GM18858 (cell line): ENCODE results near the gene FAM20B.

Experiments
- ATAC-seq: cut with Tn5 transposase; IDR thresholded peaks from one replicate; pipeline ENCODE4 v1.9.1; 2021; ENCODE audit not compliant: unreplicated experiment

Gene FAM20B

GRCh38 chr1:179090923-179091322, 65.2 kb downstream of the FAM20B start:
- ATAC-seq: no peak

GRCh38 chr1:179091691-179092165, 66.0 kb downstream of the FAM20B start:
- ATAC-seq: no peak

GRCh38 chr1:179092896-179093461, 67.3 kb downstream of the FAM20B start:
- no peak for ATAC-seq

GRCh38 chr1:179094818-179095217, 69.1 kb downstream of the FAM20B start:
- no peak for ATAC-seq

GRCh38 chr1:179095377-179095776, 69.7 kb downstream of the FAM20B start:
- ATAC-seq: no peak

- no peak for ATAC-seq
Measured at GRCh38 chr1:179095924-179096323, 70.2 kb downstream of the FAM20B start.

GRCh38 chr1:179099891-179100290, 74.2 kb downstream of the FAM20B start:
- ATAC-seq: no peak

GRCh38 chr1:179101566-179101965, 75.9 kb downstream of the FAM20B start:
- no peak for ATAC-seq

- ATAC-seq: no peak
Measured at GRCh38 chr1:179103999-179104398, 78.3 kb downstream of the FAM20B start.

GRCh38 chr1:179104611-179105250, 79.0 kb downstream of the FAM20B start:
- ATAC-seq: no peak

- no peak for ATAC-seq
Measured at GRCh38 chr1:179105393-179105792, 79.7 kb downstream of the FAM20B start.

- no peak for ATAC-seq
Measured at GRCh38 chr1:179107706-179108629, 82.3 kb downstream of the FAM20B start.

- no peak for ATAC-seq
Measured at GRCh38 chr1:179108644-179109043, 83.0 kb downstream of the FAM20B start.

GRCh38 chr1:179115181-179115580, 89.5 kb downstream of the FAM20B start:
- ATAC-seq: no peak

- no peak for ATAC-seq
Measured at GRCh38 chr1:179119513-179119912, 93.8 kb downstream of the FAM20B start.

GRCh38 chr1:179120736-179121135, 95.0 kb downstream of the FAM20B start:
- ATAC-seq: no peak

- no peak for ATAC-seq
Measured at GRCh38 chr1:179121159-179121938, 95.7 kb downstream of the FAM20B start.

GRCh38 chr1:179124873-179125272, 99.2 kb downstream of the FAM20B start:
- no peak for ATAC-seq
